T47D (cell line): Measurements from ENCODE around the gene GPR68.
A peak's percentile ranks its signal among the peaks of the same experiment; 100 is the strongest.

ENCODE experiments used
- DNase-seq, 2 experiments: peaks; one replicate each; pipeline versions ENCODE4 v3.0.0 to v3.0.0-alpha.2; 2011 to 2012; ENCODE audit warnings: low read depth in 1 of 2, low spot score in 1 of 2
- JUND ChIP-seq: IDR thresholded peaks from 2 replicates; pipeline ENCODE4 v1.6.1; 2012; ENCODE audit warnings: low read depth
- in situ Hi-C: cut with HindIII; loops from 2 replicates; pipeline ENCODE4 v1.10.0; 2016; ENCODE audit warnings: low sequenced_read_pairs, low pct_unique_long_range_greater_than_20kb

Gene GPR68

GRCh38 chr14:91244501-91244901, at the start of gene GPR68:
TSS of gene GPR68 (minus strand) at chr14:91244704. CDS start at chr14:91235050, 9,654 bp downstream.
- DNase-seq = no peak
- in situ Hi-C loops = no loop called here
- TF ChIP-seq JUND = no peak

GRCh38 chr14:91294153-91294552, 49.6 kb upstream of the GPR68 start:
- no peak for DNase-seq
- in situ Hi-C loops = loop anchor here (10.0 kb wide), 1 partner anchor 389 kb away; no protein-coding TSS in a partner anchor
- no peak for TF ChIP-seq JUND

GRCh38 chr14:91293281-91293680, 48.8 kb upstream of the GPR68 start:
- no peak for DNase-seq
- in situ Hi-C loops = loop anchor here (10.0 kb wide), 1 partner anchor 388 kb away; no protein-coding TSS in a partner anchor
- no peak for TF ChIP-seq JUND

GRCh38 chr14:91292491-91292890, 48.0 kb upstream of the GPR68 start:
- in situ Hi-C loops = loop anchor here (10.0 kb wide), 1 partner anchor 388 kb away; no protein-coding TSS in a partner anchor
- TF ChIP-seq JUND = no peak

GRCh38 chr14:91291786-91292405, 47.4 kb upstream of the GPR68 start:
- no peak for DNase-seq
- no peak for TF ChIP-seq JUND
- in situ Hi-C loops = loop anchor here (10.0 kb wide), 1 partner anchor 387 kb away; no protein-coding TSS in a partner anchor

More at GRCh38 chr14:91292491-91292890, 48.0 kb upstream of the GPR68 start:
- no peak for DNase-seq

GRCh38 chr14:91290986-91291385, 46.5 kb upstream of the GPR68 start:
- TF ChIP-seq JUND = no peak
- in situ Hi-C loops = loop anchor here (10.0 kb wide), 1 partner anchor 386 kb away; no protein-coding TSS in a partner anchor
- peak; percentile 83 to 90 for DNase-seq

GRCh38 chr14:91289464-91289863, 45.0 kb upstream of the GPR68 start:
- TF ChIP-seq JUND = no peak
- DNase-seq = no peak
- in situ Hi-C loops = no loop called here

- TF ChIP-seq JUND = no peak
- in situ Hi-C loops = no loop called here
- DNase-seq = no peak
These were observed 44.4 kb upstream of the GPR68 start for GRCh38 chr14:91288876-91289275.

- DNase-seq = peak; percentile 89 to 90
- TF ChIP-seq JUND = no peak
- in situ Hi-C loops = no loop called here
These were observed 42.0 kb upstream of the GPR68 start for GRCh38 chr14:91286530-91286937.

GRCh38 chr14:91284791-91285548, 40.5 kb upstream of the GPR68 start:
- in situ Hi-C loops = no loop called here
- TF ChIP-seq JUND = no peak
- no peak for DNase-seq

- in situ Hi-C loops = no loop called here
- no peak for TF ChIP-seq JUND
- DNase-seq = peak in 1 of 2 experiments; percentile 54
These were observed 39.8 kb upstream of the GPR68 start for GRCh38 chr14:91284146-91284790.

- in situ Hi-C loops = no loop called here
- no peak for TF ChIP-seq JUND
- no peak for DNase-seq
These were observed 39.2 kb upstream of the GPR68 start for GRCh38 chr14:91283666-91284065.
